K562 (cell line): ENCODE measurements around the gene GRM5. TPM values are rescaled to one million over a fixed set of nuclear protein-coding genes. Genes with fewer than 3 reads are reported as not detected.

ENCODE experiments used
- ATAC-seq: fragments of 200-7000 bp; cut with Tn5 transposase; 3 replicates; pipeline ENCODE4 v1.9.1; 2020; ENCODE audit warnings: moderate library complexity
- BruUV-seq: library from RNA; stranded (reverse); fragments of 400-500 nt; replicated peaks from 2 replicates; lab custom pipeline; 2021; lab: Mats Ljungman, UMichigan
- CTCF ChIA-PET: fragments of 300-600 bp; formaldehyde crosslinking; extraction: SDS; loops from one replicate; lab custom pipeline; 2021; ENCODE audit warnings: low intra/inter-chr PET ratio; lab: Yijun Ruan, JAX
- POLR2A ChIA-PET: fragments of 300-600, 350-650 bp; sonication (Branson Sonifier 250); formaldehyde crosslinking; extraction: SDS; loops from one replicate; lab custom pipeline; 2021; ENCODE audit warnings: antibody characterized with exemption, inconsistent platforms; lab: Yijun Ruan, JAX
- DNase-seq, 4 experiments: peaks; one replicate each; pipeline versions ENCODE4 v3.0.0 to v3.0.0-alpha.2; 2011 to 2018; ENCODE audit warnings: low spot score in 3 of 4, mixed read lengths in 3 of 4; ENCODE audit errors: extremely low read depth in 1 of 4
- FAIRE-seq: peaks from 2 replicates; lab custom pipeline; 2011; peaks lifted over from hg19 to GRCh38; lab: Jason Lieb, UNC
- H2AFZ ChIP-seq: 2 replicates; pipeline ENCODE4 v1.6.0; 2011; ENCODE audit warnings: low read depth, low read length, control low read depth, inconsistent platforms
- H3K27ac ChIP-seq: fragments of 200-600 bp; 3 replicates; pipeline ENCODE4 v1.8.0; 2011; ENCODE audit warnings: low read depth, mild to moderate bottlenecking, control low read depth, inconsistent platforms, low read length, moderate library complexity, mixed read lengths; ENCODE audit errors: extremely low read depth
- H3K27me3 ChIP-seq, 2 experiments: fragments of 300-600 bp in 1 of 2; 2 replicates in 1 of 2; 3 replicates in 1 of 2; pipeline versions ENCODE4 v1.6.0 to v1.8.0; 2011; ENCODE audit warnings: inconsistent platforms in 2 of 2, low read length in 2 of 2, mild to moderate bottlenecking in 1 of 2, mixed read lengths in 1 of 2, moderate library complexity in 1 of 2; ENCODE audit not compliant: control insufficient read depth in 2 of 2, insufficient read depth in 2 of 2
- H3K36me3 ChIP-seq: fragments of 300-600 bp; 3 replicates; pipeline ENCODE4 v1.8.0; 2011; ENCODE audit warnings: mild to moderate bottlenecking, low read length, inconsistent platforms; ENCODE audit not compliant: control insufficient read depth, insufficient read depth
- H3K4me1 ChIP-seq, 2 experiments: fragments of 200-600 bp in 1 of 2; replicated peaks in 1 of 2; 2 replicates in 1 of 2; 3 replicates in 1 of 2; pipeline versions ENCODE4 v1.5.1 to v1.8.0; 2011; ENCODE audit warnings: inconsistent platforms in 2 of 2, low read length in 2 of 2, mild to moderate bottlenecking in 1 of 2, mixed read lengths in 1 of 2, moderate library complexity in 1 of 2; ENCODE audit not compliant: control insufficient read depth in 2 of 2, insufficient read depth in 2 of 2
- H3K4me2 ChIP-seq: 2 replicates; pipeline ENCODE4 v1.6.1; 2011; ENCODE audit warnings: low read length, control low read depth, inconsistent platforms, mixed read lengths; ENCODE audit not compliant: insufficient read depth
- H3K4me3 ChIP-seq: fragments of 200-600 bp; sonication (generic), shearing (Covaris generic); 2 replicates; pipeline ENCODE4 v1.5.1; 2016; ENCODE audit warnings: control low read depth, inconsistent platforms
- H3K79me2 ChIP-seq: fragments of 200-600 bp; 3 replicates; pipeline ENCODE4 v1.8.0; 2011; ENCODE audit warnings: low read length, inconsistent platforms; ENCODE audit not compliant: control insufficient read depth, insufficient read depth
- H3K9ac ChIP-seq, 2 experiments: 2 replicates each; pipeline versions ENCODE4 v1.6.0 to v1.6.1; 2011; ENCODE audit warnings: low read depth in 2 of 2, low read length in 2 of 2, control low read depth in 1 of 2, inconsistent platforms in 1 of 2, mild to moderate bottlenecking in 1 of 2, mixed read lengths in 1 of 2; ENCODE audit not compliant: insufficient read depth in 1 of 2
- H3K9me1 ChIP-seq: one replicate; pipeline ENCODE4 v1.6.0; 2011; ENCODE audit warnings: inconsistent platforms, mild to moderate bottlenecking, low read length, moderate library complexity; ENCODE audit not compliant: control insufficient read depth, insufficient read depth
- H3K9me3 ChIP-seq: replicated peaks from 2 replicates; pipeline ENCODE4 v1.5.1; 2011; ENCODE audit warnings: low read depth, low read length, inconsistent platforms; ENCODE audit not compliant: control insufficient read depth, insufficient read depth
- H4K20me1 ChIP-seq: replicated peaks from 2 replicates; pipeline ENCODE4 v1.6.1; 2011; ENCODE audit warnings: low read length, inconsistent platforms, mixed read lengths; ENCODE audit not compliant: control insufficient read depth, insufficient read depth
- DNMT1 ChIP-seq: fragments of 450-650 bp; IDR thresholded peaks from 2 replicates; pipeline ENCODE4 v1.6.1; 2016; ENCODE audit warnings: antibody characterized with exemption, mild to moderate bottlenecking
- MECOM ChIP-seq: fragments of 250-450 bp; sonication (Bioruptor Pico); IDR thresholded peaks from 2 replicates; pipeline ENCODE4 v1.8.0; 2022; ENCODE audit warnings: inconsistent platforms
- PHTF2 ChIP-seq: fragments of 250-450 bp; sonication (Bioruptor Pico); IDR thresholded peaks from 2 replicates; pipeline ENCODE4 v1.5.0; 2021; ENCODE audit warnings: mild to moderate bottlenecking
- YBX1 ChIP-seq: fragments of 450-650 bp; IDR thresholded peaks from 2 replicates; pipeline ENCODE4 v1.7.1; 2016; ENCODE audit warnings: mild to moderate bottlenecking
- WGBS: fragments of 100-300 bp; shearing (Covaris generic); methylation state at CpG from one replicate; pipeline ENCODE4 v1.1.6; 2016; ENCODE audit warnings: low coverage, mixed read lengths; ENCODE audit not compliant: insufficient coverage; ENCODE audit errors: missing lambda C conversion rate; 5-methylcytosine and 5-hydroxymethylcytosine counted together
- in situ Hi-C: fragments of 300-500 bp; cut with MboI; formaldehyde crosslinking; loops from 4 replicates; pipeline ENCODE4 v1.15.0; 2018; ENCODE audit warnings: inconsistent platforms, mixed read lengths
- intact Hi-C: fragments of 100-400 bp; cut with micrococcal nuclease; formaldehyde crosslinking; loops from 2 replicates; pipeline ENCODE4 v1.14.2; 2022
- polyA plus RNA-seq, 8 experiments: library from polyadenylated mRNA; depleted of rRNA in 4 of 8; stranded (reverse) in 5 of 8; unstranded in 3 of 8; fragments of >200 nt; fragmentation: Nextera tagmentation in 2 of 8; fragmentation: Illumina TruSeq in 1 of 8; extraction: Ambion mirVana in 2 of 8; extraction: Trizol in 1 of 8; gene quantifications; 2 replicates each; pipeline versions ENCODE4 v1.2.1 to v1.2.3, GENCODE V29; 2011 to 2014; ENCODE audit warnings: inconsistent platforms in 1 of 8, missing spikeins in 1 of 8
- total RNA-seq, 7 experiments: library from RNA; depleted of rRNA in 6 of 7; stranded (reverse); fragments of >200 nt in 6 of 7; fragmentation: Illumina TruSeq in 2 of 7; extraction: Trizol in 2 of 7; gene quantifications; 2 replicates each; pipeline versions ENCODE4 v1.2.1 to v1.2.3, GENCODE V29; 2011 to 2021; ENCODE audit warnings: low replicate concordance in 1 of 7
- TF ChIP-seq, protein P1 (sequence below): fragments of 250-450 bp; sonication (Bioruptor Pico); IDR thresholded peaks from 2 replicates; pipeline ENCODE4 v1.8.0; 2021; ENCODE audit warnings: moderate library complexity, mild to moderate bottlenecking, inconsistent platforms
- TF ChIP-seq, protein P2 (sequence below): fragments of 450-650 bp; formaldehyde crosslinking; IDR thresholded peaks from 2 replicates; pipeline ENCODE4 v1.4.0; 2022; ENCODE audit warnings: missing genetic modification characterization
- TF ChIP-seq, protein P3 (sequence below): fragments of 250-450 bp; sonication (Bioruptor Pico); IDR thresholded peaks from 2 replicates; pipeline ENCODE4 v1.6.1; 2021; ENCODE audit warnings: mild to moderate bottlenecking

The GRM5 gene
- total and polyA plus RNA-seq, 9 of the 15 experiments (the other 6 are each of a cell fraction or from before 2014, with no cell fraction given): not detected

DNA sequence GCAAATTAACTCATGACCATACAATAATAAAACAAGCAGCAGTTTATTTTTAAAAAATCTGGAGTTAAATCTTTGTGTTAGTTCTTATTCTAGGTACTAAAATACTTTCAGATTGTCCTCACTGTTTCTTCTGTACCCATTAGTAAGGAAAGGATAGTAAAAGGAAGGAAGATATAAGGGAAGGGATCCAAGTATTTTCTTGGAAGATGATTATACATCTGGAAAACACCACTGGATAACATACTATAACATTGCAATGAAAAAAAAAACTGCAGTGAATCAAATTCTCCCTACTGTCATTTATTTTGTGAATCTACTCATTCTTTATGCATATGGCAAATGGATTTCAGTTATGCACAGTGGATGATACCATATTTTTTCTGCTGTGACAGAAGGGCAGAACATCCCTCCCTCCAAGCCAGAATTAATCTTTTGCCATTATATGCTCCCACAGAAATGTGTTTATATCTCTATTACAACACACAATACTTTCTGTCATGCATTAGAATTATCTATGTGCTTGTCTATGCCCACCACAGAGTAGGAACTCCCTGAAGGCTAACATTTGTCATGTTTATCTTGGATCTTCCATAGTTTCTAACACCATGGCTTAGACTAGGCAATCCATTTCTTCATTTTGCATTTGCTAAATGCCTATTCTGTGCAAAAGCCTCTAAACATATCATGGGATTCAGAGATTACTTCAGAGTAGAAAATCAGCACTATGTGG is 446.0 kb downstream of the GRM5 start:
- TF ChIP-seq, protein P1, sequence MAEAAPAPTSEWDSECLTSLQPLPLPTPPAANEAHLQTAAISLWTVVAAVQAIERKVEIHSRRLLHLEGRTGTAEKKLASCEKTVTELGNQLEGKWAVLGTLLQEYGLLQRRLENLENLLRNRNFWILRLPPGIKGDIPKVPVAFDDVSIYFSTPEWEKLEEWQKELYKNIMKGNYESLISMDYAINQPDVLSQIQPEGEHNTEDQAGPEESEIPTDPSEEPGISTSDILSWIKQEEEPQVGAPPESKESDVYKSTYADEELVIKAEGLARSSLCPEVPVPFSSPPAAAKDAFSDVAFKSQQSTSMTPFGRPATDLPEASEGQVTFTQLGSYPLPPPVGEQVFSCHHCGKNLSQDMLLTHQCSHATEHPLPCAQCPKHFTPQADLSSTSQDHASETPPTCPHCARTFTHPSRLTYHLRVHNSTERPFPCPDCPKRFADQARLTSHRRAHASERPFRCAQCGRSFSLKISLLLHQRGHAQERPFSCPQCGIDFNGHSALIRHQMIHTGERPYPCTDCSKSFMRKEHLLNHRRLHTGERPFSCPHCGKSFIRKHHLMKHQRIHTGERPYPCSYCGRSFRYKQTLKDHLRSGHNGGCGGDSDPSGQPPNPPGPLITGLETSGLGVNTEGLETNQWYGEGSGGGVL (CRISPR knock-in tag): no peak
- TF ChIP-seq MECOM (no peak), YBX1 (no peak)
- Histone ChIP-seq H3K9me1 (no peaks in the 10 kb centered on the region), H3K4me2 (no peak overlapping the region), H4K20me1 (no peaks in the 10 kb centered on the region), H3K4me1 (no peaks in the 10 kb centered on the region), H3K79me2 (no peaks in the 10 kb centered on the region), H3K9ac (no peak overlapping the region), H3K27ac (no peak overlapping the region), H3K4me3 (no peak overlapping the region), H3K9me3 (no peaks in the 10 kb centered on the region), H3K36me3 (no peaks in the 10 kb centered on the region), H3K27me3 (no peaks in the 10 kb centered on the region), H2AFZ (no peak overlapping the region)
- FAIRE-seq (no peak), ATAC-seq (no peak), DNase-seq (no peak)
- intact Hi-C loops (no loop called here), in situ Hi-C loops (no loop called here)
- no TSS peak for BruUV-seq
- ChIA-PET CTCF (no interaction called here), POLR2A (no interaction called here)

DNA sequence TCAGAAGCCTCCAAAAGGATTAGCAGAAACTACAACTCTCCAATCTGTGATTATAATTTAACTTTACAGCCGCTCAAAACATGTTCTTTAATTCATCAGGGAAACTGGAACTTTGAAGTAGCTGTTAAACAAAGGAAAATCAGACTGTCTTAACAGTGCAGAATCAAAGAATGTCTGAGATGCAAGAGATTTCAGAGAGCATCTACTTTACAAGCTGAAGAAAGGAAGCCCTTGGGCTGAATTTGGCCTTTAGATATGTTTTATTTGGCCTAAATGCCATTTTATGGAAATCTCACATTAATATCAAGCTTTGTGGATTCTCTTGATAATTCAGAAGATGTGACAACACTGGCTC is 446.7 kb downstream of the GRM5 start:
- Histone ChIP-seq H3K4me2 (no peak overlapping the region), H3K27ac (no peak overlapping the region), H4K20me1 (no peaks in the 10 kb centered on the region), H3K4me1 (no peaks in the 10 kb centered on the region), H3K9me3 (no peaks in the 10 kb centered on the region), H3K36me3 (no peaks in the 10 kb centered on the region), H2AFZ (no peak overlapping the region), H3K9ac (no peak overlapping the region), H3K27me3 (no peaks in the 10 kb centered on the region), H3K4me3 (no peak overlapping the region), H3K9me1 (no peaks in the 10 kb centered on the region), H3K79me2 (no peaks in the 10 kb centered on the region)
- 0% methylated on average over 1 of the region's 1 CpG for WGBS
- in situ Hi-C loops: no loop called here
- no peak for ATAC-seq
- CTCF ChIA-PET: no interaction called here
- no TSS peak for BruUV-seq
- POLR2A ChIA-PET: no interaction called here
- intact Hi-C loops: no loop called here
- no peak for DNase-seq
- TF ChIP-seq PHTF2 (CRISPR knock-in tag): no peak
- TF ChIP-seq, protein P2, sequence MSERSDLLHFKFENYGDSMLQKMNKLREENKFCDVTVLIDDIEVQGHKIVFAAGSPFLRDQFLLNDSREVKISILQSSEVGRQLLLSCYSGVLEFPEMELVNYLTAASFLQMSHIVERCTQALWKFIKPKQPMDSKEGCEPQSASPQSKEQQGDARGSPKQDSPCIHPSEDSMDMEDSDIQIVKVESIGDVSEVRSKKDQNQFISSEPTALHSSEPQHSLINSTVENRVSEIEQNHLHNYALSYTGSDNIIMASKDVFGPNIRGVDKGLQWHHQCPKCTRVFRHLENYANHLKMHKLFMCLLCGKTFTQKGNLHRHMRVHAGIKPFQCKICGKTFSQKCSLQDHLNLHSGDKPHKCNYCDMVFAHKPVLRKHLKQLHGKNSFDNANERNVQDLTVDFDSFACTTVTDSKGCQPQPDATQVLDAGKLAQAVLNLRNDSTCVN: no peak
- no peak for TF ChIP-seq DNMT1
- TF ChIP-seq, protein P3, sequence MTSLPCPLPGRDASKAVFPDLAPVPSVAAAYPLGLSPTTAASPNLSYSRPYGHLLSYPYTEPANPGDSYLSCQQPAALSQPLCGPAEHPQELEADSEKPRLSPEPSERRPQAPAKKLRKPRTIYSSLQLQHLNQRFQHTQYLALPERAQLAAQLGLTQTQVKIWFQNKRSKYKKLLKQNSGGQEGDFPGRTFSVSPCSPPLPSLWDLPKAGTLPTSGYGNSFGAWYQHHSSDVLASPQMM: no peak
- no peak for FAIRE-seq
